OCI-LY3 (cell line): ENCODE measurements around the gene PTPN3.

Source experiments
- H2AFZ ChIP-seq: fragments of 200-600, 300-600 bp; shearing (Covaris generic); 2 replicates; pipeline ENCODE4 v1.6.0; 2014; ENCODE audit warnings: antibody characterized with exemption, low read depth, low read length
- H3K27ac ChIP-seq: fragments of 200-600, 300-600 bp; sonication (generic); 2 replicates; pipeline ENCODE4 v1.5.1; 2014; ENCODE audit warnings: mild to moderate bottlenecking, low read length, moderate library complexity, mixed read lengths
- H3K27me3 ChIP-seq: fragments of 200-600, 300-600 bp; sonication (generic); 2 replicates; pipeline ENCODE4 v1.6.1; 2014; ENCODE audit warnings: low read depth, low read length, mixed read lengths
- H3K36me3 ChIP-seq: fragments of 200-600, 300-600 bp; sonication (generic); replicated peaks from 2 replicates; pipeline ENCODE3; 2014; ENCODE audit warnings: low read depth, low read length, mixed read lengths
- H3K4me1 ChIP-seq: fragments of 300-600, 200-600 bp; sonication (generic); 2 replicates; pipeline ENCODE4 v1.6.1; 2014; ENCODE audit warnings: low read length, mixed read lengths
- H3K4me2 ChIP-seq: fragments of 200-600, 300-600 bp; sonication (generic); 2 replicates; pipeline ENCODE4 v1.6.1; 2014; ENCODE audit warnings: low read length, mixed read lengths
- H3K4me3 ChIP-seq: fragments of 300-600, 200-600 bp; sonication (generic); 2 replicates; pipeline ENCODE4 v1.5.1; 2014; ENCODE audit warnings: antibody characterized with exemption, mild to moderate bottlenecking, low read length, moderate library complexity
- H3K79me2 ChIP-seq: fragments of 300-600, 200-600 bp; shearing (Covaris generic); 2 replicates; pipeline ENCODE4 v1.6.1; 2014; ENCODE audit warnings: mild to moderate bottlenecking, low read length, mixed read lengths
- H3K9ac ChIP-seq: fragments of 300-600, 200-600 bp; shearing (Covaris generic); 2 replicates; pipeline ENCODE4 v1.6.0; 2014; ENCODE audit warnings: mild to moderate bottlenecking, low read length, moderate library complexity
- H3K9me3 ChIP-seq: fragments of 200-600, 300-600 bp; shearing (Covaris generic); 2 replicates; pipeline ENCODE4 v1.6.1; 2014; ENCODE audit warnings: low read length, mixed read lengths; ENCODE audit not compliant: insufficient read depth
- H4K20me1 ChIP-seq: fragments of 200-600, 300-600 bp; sonication (generic); 2 replicates; pipeline ENCODE4 v1.6.1; 2016; ENCODE audit warnings: low read length, mixed read lengths; ENCODE audit not compliant: insufficient read depth
- CTCF ChIP-seq: fragments of 200-600, 300-600 bp; sonication (generic); IDR thresholded peaks from 2 replicates; pipeline ENCODE4 v1.5.1; 2014; ENCODE audit warnings: antibody characterized with exemption, low read length, low read depth
- EZH2phosphoT487 ChIP-seq: fragments of 200-600 bp; shearing (Covaris generic); IDR thresholded peaks from 2 replicates; pipeline ENCODE4 v1.6.1; 2018; ENCODE audit warnings: antibody characterized with exemption, mixed run types, low read depth

Gene PTPN3

GRCh38 chr9:109475526-109475925 is 22.6 kb downstream of the PTPN3 start:
- Histone ChIP-seq H3K36me3 (no peaks in the 10 kb centered on the region), H3K9ac (no peak overlapping the region), H3K27ac (no peak overlapping the region), H3K79me2 (no peaks in the 10 kb centered on the region), H4K20me1 (no peaks in the 10 kb centered on the region), H2AFZ (no peak overlapping the region), H3K4me2 (no peak overlapping the region), H3K4me1 (peaks cover 12% of the 10 kb centered on the region), H3K9me3 (no peaks in the 10 kb centered on the region), H3K4me3 (no peak overlapping the region), H3K27me3 (peaks cover 14% of the 10 kb centered on the region)
- TF ChIP-seq CTCF (no peak), EZH2phosphoT487 (no peak)

GRCh38 chr9:109474944-109475343 is 23.2 kb downstream of the PTPN3 start:
- Histone ChIP-seq H3K27ac (no peak overlapping the region), H3K9me3 (no peaks in the 10 kb centered on the region), H3K36me3 (no peaks in the 10 kb centered on the region), H2AFZ (no peak overlapping the region), H4K20me1 (no peaks in the 10 kb centered on the region), H3K79me2 (no peaks in the 10 kb centered on the region), H3K4me3 (no peak overlapping the region), H3K27me3 (peaks cover 14% of the 10 kb centered on the region), H3K9ac (no peak overlapping the region), H3K4me1 (peaks cover 12% of the 10 kb centered on the region), H3K4me2 (no peak overlapping the region)
- TF ChIP-seq CTCF = no peak
- no peak for TF ChIP-seq EZH2phosphoT487

- no peaks in the 10 kb centered on the region for H3K9me3 ChIP-seq
- H3K4me1 ChIP-seq = peaks cover 12% of the 10 kb centered on the region
- no peak overlapping the region for H2AFZ ChIP-seq
- no peak overlapping the region for H3K4me2 ChIP-seq
- no peaks in the 10 kb centered on the region for H3K79me2 ChIP-seq
- H3K36me3 ChIP-seq = no peaks in the 10 kb centered on the region
- H4K20me1 ChIP-seq = no peaks in the 10 kb centered on the region
- peaks cover 14% of the 10 kb centered on the region for H3K27me3 ChIP-seq
- H3K9ac ChIP-seq = no peak overlapping the region
- TF ChIP-seq EZH2phosphoT487 (no peak), CTCF (no peak)
- no peak overlapping the region for H3K27ac ChIP-seq
- H3K4me3 ChIP-seq = no peak overlapping the region
Measured at GRCh38 chr9:109474170-109474569, 23.9 kb downstream of the PTPN3 start.

- H3K4me1 ChIP-seq = peaks cover 12% of the 10 kb centered on the region
- no peak overlapping the region for H2AFZ ChIP-seq
- H3K36me3 ChIP-seq = no peaks in the 10 kb centered on the region
- peaks cover 14% of the 10 kb centered on the region for H3K27me3 ChIP-seq
- no peak overlapping the region for H3K4me2 ChIP-seq
- H3K79me2 ChIP-seq = no peaks in the 10 kb centered on the region
- H3K9me3 ChIP-seq = no peaks in the 10 kb centered on the region
- H3K4me3 ChIP-seq = no peak overlapping the region
- H3K9ac ChIP-seq = no peak overlapping the region
- no peaks in the 10 kb centered on the region for H4K20me1 ChIP-seq
- TF ChIP-seq CTCF (no peak), EZH2phosphoT487 (no peak)
- no peak overlapping the region for H3K27ac ChIP-seq
Measured at GRCh38 chr9:109473329-109473728, 24.8 kb downstream of the PTPN3 start.
